Skeletal muscle cell (primary cell): ENCODE data around the gene AMPD2.

Experiments
- DNase-seq: peaks from one replicate; pipeline ENCODE4 v3.0.0-alpha.2; 2010; ENCODE audit warnings: low read depth
- H3K4me3 ChIP-seq: 2 replicates; pipeline ENCODE4 v1.5.1; 2011; ENCODE audit warnings: low read depth, mild to moderate bottlenecking, control low read depth, low read length, moderate library complexity

Gene AMPD2

DNA sequence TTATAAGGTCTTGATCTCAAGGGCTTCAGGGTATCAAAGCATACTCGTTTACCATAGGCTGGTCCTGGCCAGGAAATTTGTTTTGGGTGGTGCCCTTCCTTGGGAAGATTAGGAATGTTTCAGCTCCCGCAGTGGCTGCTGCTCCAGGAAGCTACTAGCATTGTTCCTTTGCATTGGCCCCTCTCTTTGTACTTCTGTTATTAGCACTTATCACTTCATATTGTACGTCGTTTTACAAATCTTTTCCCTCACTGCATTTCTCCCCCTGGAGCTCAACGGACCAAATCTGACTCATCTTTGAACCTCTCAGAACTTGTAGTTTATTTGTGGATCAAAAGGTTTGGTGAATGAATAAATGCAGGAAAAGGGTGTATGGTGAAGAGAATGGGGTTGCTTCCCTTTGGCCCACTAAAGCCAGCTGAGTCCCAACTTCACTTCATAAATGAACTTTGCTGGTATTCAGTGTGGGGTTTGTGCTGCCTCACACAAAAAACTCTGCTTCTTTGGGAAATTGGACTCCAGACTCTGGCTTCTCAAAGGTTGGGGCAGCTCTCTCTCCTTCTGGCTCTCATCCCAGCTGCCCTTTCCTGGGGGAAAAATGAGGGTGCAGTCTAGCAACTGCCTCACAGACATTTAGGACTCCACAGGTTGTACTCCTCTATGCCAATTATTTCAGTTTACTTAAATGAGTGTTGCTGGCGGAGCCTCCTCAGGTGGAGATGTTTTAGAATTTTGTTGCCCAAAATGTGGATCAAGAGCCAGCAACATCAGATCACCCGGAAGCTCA lies 6.1 kb upstream of the AMPD2 start:
- H3K4me3 ChIP-seq = no peak overlapping the region
- no peak for DNase-seq

DNA sequence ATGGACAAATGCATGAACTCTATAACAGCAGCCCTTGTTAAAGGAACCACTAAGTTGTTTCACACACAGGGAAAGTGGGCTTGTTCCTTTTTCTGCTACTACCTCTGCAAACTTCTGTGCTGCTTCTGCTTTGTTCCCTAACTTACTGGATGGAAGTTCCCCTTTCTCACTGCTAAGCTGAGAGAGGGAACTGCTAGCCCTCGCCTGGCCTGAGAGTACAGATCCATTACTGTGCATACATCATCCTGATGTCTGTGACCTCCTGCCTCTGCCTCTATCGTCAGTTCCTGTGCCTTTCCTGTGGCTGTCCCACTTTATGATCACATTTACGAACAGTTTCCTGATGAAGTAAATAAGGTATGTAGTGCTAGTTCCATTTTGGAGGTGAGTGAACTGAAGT lies 3.8 kb upstream of the AMPD2 start:
- no peak overlapping the region for H3K4me3 ChIP-seq
- DNase-seq = no peak

DNA sequence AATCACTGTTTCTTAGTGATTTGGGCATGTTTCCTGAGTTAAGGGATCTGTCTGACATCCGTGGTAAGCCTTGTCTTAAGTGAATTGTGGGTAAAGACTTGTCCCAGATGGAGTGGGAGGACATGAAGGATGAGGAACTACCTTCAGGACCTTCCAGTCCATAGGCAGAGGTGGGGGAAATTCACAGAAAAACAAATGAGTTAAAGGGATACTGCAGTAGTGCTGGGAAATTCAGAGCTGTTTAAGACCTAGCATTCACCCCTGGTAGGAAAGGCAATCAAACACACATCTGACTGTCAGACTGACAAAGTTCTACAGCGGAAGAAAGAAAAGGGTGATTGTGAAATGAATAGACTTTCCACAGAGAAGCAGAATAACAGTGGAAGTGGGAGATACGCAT lies 3.2 kb upstream of the AMPD2 start:
- H3K4me3 ChIP-seq = no peak overlapping the region
- DNase-seq = no peak

DNA sequence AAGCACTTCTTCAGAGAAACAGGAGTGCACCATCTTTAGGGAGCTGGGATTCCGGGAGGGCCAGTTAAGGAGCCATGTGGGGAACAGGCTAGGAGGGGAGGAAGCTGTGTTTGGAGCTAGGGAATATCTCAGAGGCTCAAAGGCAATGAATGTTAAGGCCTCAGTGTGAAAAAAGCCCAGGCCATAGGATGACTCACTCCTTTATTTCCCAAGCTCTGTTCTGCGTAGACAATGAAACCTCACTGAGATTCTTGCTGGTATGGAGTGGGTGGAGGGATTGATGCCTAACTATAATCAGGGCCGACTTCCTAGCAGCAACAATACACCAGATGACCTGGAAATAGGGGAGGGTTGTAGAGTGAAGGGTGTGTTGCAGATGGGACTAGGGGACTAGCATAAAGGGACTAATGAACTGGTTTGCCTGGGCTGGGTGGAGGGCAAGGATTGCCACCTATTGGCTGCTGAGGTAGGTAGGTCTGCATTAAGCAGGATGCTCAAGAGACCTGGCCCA lies 2.3 kb upstream of the AMPD2 start:
- H3K4me3 ChIP-seq = no peak overlapping the region
- peak; percentile 91 for DNase-seq

DNA sequence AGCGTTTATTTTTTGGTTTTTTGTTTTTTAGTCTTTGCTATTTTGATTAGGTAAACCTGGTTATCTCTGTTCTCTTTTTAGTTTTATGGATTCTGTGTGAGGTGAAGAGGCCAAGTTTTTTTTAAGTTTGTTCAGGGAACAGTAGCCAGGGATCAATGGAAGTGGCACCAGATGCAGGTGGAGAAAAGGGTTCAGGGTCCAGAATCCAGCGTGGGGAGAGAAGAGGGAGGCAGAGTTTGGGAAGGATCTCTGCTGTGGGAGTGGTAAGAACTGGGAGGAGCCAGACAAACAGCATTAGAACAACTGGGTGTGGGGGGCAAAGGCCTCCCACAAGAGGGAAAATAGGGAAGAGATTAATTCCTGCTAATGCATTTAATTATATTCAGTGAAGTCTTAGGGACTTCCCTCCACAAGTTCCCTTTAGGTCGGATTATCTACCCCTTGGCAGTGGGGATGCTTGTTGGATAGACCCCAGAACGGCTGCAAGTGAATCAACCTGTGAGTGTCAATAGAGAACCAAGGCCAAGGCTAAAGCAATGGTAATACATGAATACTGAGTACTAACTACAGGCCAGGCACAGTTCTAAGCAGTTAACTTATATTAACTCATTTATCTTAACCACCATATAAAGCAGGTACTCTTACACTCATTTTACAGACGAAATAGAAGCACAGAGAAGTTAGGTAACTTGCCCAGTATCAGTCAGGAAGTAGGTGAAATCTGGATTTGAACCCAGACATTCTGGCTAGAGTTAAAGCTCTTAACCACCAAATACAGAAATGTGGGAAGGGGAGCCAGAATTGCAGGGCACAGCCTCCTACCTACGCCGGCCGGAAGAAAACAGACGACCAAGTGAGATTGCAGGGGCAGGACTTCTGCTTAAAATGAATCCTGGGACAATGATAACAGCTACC lies 719 bp upstream of the AMPD2 start:
- peak overlapping the region; percentile 99 for H3K4me3 ChIP-seq
- DNase-seq = no peak

DNA sequence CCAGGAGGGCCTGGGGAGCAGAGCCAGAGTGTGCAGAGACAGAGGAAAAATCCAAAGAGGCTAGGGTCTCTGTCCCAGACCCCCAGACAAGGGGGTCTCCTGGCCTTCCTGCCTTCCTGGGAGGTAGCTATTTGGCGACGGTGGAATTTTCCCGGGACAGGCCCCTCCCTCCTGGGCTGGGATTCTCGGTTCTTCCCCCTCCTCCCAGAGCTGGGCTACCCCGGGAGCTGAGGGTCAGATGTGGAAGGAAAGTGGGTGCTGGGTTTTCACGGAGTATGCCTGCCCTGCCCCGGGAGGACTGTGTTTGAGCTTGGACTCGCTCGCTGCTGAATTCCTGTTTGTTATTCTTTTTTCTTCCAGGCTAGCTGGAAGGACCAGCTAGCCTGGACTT lies 759 bp downstream of the AMPD2 start:
- DNase-seq = no peak
- H3K4me3 ChIP-seq = peak overlapping the region; percentile 99

DNA sequence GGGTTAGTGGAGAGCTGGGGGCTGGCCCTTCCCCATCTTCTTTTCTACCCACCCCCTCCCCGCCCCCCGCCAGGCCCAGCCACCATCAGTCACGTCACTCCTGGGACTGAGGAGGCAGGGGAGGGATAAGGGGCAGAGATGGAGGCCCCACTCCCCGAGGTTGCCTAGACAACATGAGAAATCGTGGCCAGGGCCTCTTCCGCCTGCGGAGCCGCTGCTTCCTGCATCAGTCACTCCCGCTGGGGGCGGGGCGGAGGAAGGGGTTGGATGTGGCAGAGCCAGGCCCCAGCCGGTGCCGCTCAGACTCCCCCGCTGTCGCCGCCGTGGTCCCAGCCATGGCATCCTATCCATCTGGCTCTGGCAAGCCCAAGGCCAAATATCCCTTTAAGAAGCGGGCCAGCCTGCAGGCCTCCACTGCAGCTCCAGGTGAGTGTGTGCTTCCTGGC lies 1.2 kb downstream of the AMPD2 start:
- DNase-seq = peak; percentile 90
- peak overlapping the region; percentile 99 for H3K4me3 ChIP-seq

DNA sequence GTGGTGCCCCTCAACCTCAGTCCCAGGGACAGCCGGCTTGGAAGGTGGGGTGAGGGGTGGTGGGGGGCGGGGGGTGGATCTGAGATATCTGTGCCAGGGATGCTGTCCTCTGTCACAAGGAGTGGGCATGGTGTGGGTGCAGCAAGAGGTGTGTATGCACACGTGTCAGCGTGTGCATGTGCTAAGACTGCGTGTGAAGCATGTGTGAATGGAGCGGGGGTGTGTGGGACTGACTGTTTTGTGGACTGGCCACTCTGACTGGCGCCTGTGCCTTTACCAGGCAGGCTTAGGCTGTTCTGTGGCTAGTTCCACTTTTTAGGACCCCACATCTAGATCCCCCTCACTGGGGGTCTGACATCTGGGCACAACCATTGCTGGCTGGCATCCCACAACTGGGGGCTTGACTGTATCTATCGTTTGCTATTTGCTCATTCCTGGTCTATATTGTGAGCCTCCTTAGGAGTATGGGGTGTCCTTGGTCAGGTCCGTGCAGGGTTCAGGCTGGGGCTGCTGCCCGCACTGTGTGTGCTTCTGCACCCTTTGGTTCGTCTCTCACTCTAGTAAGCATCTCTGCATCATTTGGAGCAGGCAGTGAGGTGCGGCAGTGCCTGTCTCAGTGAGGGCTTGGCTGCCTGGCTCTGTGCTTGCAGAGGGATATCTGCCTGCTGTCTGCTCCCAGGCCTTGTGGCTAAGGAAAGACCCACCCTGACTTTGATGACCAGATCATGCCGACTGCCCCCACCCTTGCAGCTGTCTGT lies 1.9 kb downstream of the AMPD2 start:
- no peak for DNase-seq
- peak overlapping the region; percentile 99 for H3K4me3 ChIP-seq

DNA sequence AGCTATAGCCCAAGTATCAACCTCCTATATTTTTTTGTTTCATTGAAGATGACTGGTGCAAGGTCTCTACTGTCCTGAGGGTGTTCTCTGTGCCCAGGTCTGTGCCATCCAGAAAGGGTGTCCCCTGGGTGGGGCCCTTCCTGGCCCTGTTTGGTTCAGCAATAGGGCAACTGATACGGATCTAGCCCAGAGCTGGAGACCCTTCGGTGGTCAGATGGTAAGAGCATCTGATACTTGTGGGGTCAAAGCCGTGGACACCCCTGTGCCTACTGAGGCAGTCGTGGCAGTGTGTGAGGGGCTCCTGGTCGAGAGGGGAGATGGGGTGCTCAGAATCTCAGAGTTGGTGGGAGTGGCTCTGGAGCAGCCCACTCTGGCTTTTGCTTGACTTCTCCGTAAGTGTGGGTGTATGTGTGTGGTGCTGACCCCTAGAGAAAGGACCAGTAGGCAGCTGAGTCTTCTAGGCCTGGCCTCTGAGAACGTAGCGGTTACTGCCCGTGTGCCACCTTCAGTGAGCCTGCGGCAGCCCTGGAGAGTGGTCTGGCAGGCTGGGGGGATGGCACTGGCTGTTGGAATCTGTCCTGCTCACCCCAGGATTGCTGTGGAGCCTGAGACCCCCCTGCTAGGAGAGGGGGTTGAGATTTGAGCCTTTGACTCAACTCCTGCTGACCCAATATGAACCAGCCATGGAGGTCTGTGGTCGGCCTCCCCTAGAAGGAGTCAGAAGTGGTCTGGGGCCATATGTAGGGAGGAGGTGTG lies 2.7 kb downstream of the AMPD2 start:
- peak overlapping the region; percentile 99 for H3K4me3 ChIP-seq
- no peak for DNase-seq

DNA sequence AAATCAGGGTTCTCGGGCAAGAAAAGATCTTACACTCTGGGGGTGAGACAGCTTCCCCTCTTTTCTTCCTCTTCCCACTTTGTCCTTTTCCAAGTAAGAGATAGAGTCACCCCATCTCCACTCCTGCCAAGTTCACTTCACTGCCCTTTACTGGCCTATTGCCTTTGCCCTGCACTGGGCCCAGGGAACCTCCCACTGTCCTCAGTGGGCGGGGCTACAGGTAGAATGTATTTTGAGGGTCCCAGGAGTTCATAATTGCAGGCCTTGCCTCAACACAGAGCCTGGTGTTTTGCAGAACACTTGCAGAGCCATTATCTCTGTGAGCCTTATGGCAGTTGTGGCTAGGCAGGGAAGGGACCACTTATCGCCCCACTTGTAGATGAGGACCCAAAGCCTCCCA lies 3.3 kb downstream of the AMPD2 start:
- DNase-seq = no peak
- H3K4me3 ChIP-seq = no peak overlapping the region

DNA sequence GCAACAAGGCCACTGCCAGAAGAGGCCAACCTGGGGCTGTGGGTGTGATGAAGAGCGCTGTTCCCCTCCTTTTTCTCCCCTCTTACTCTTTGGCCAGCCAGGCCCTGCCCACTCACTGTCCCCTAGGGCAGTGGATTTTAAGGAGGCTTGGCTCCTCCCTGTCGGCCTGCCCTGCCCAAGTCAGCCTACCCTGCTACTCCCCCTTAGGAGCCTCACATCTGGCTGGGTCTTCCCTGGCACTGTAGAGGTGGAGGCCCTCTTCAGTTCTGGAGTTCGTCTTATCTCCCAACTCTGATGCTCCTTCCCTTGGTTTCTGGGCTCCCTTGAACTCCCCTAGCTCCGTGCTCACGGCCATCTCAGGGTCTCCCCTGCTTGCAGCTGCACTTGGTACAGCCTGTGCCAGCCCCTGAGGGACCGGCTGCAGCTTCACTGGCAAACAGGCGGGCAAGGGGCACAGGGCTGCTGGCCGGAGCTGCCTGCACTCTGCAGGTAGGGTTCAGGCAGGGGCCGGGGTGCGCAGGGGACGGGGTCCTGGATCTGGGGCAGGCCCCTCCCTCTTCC lies 4.0 kb downstream of the AMPD2 start:
- DNase-seq = no peak
- no peak overlapping the region for H3K4me3 ChIP-seq

DNA sequence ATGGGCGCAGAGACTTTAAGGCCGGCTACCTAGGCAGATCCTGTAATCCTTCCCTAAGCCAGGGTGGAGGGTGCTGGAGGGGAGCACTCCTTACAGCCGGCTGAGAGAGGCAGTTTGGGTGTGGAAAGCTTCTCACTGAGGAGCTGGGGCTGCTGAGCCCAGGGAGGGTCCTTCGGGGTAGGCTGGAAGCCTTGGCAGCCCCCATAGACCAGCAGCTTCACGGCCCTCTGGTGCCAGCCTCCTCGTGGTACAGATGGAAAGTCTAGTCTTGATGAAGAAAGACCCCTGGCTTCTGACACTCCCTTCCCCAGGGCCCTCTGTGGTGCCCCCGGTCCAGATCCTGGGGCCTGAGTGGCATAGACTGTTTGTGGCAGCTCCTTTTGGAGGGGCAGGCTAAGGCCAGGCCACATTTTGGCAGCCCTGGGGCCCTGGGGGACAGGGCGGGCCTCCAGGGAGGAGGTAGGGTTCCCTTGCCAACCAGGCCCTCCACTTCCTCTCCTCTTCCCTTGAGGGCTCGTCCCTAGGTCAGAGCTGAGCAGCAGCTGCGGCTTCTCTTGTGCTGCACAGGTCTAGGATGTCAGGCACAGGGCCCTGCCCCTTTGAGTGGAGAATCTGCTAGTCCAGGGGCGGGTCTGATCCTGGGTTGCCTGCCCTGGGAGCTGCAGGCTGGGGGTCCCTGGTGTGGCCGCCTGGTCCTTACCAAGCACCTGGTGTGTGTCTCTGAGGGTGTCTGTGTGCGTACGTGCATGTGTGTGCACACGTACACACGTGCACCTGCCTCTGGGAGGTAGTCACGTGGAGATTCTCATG lies 4.8 kb downstream of the AMPD2 start:
- H3K4me3 ChIP-seq = no peak overlapping the region
- DNase-seq = no peak

DNA sequence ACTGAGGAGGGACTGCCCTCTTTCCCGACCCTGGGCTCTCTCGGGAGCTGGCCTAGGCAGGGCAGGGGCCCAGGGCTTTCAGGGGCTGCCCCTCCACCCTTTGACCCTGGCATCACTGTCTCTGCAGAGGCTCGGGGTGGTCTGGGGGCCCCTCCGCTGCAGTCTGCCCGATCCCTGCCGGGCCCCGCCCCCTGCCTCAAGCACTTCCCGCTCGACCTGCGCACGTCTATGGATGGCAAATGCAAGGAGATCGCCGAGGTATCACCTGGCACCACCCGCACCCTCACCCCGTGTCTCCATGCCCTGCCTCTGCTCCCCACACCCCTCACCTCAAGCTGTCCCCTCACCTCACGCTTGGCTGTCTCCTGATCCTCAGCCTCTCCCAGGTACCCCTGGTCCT lies 5.5 kb downstream of the AMPD2 start:
- no peak overlapping the region for H3K4me3 ChIP-seq
- DNase-seq = no peak

DNA sequence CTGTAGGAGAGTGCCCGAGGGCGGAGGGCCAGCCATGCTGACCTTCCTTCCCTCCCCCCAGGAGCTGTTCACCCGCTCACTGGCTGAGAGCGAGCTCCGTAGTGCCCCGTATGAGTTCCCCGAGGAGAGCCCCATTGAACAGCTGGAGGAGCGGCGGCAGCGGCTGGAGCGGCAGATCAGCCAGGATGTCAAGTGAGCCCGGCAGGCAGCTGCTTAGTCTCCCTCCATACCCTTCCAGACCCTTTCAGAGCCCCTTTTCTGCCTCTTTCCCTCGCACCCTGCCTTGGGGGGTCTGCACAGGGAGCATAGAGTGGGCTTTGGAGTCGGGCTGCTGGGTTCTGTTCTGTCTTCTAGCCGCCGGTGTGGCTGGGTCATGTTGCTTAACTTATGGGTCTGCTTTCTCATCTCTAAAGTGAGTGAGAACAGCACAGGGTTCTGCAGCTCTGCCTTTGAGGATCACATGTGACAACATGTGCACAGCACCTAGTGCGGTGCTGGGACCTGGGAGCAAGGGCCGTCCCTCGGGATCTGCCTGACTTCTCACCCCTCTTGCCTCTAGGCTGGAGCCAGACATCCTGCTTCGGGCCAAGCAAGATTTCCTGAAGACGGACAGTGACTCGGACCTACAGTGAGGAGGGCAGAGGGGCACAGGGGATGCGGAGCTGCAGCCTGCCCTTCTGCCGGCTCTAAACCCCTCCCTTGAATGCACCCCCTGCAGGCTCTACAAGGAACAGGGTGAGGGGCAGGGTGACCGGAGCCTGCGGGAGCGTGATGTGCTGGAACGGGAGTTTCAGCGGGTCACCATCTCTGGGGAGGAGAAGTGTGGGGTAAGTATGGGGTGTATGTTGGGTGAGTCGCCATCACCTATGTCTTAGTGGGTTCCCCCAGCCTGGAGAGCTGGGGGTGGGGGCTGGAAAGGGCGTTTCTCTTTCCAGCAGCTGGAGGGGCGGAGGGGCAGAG lies 6.2 kb downstream of the AMPD2 start:
- DNase-seq = no peak
- H3K4me3 ChIP-seq = no peak overlapping the region

DNA sequence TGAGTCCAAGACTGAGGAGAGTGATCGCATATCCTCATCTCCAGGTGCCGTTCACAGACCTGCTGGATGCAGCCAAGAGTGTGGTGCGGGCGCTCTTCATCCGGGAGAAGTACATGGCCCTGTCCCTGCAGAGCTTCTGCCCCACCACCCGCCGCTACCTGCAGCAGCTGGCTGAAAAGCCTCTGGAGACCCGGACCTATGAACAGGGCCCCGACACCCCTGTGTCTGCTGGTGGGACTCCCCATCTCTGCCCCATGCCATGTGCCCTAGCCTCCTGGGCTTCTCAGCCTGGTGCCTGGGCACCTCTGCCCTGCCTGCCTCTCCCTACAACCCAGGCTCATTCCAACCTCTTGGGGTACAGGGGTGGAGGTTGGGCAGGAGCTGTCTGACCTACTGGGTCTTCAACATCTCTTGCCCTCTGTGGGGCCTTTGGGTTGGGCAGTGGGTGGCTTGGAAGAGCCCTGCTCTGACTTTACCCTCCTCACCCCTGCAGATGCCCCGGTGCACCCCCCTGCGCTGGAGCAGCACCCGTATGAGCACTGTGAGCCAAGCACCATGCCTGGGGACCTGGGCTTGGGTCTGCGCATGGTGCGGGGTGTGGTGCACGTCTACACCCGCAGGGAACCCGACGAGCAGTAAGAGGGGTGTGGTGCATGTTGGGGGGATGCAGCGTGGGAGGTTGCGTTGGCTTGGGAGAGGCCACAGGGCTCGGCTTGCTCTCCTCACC lies 7.2 kb downstream of the AMPD2 start:
- DNase-seq = no peak
- no peak overlapping the region for H3K4me3 ChIP-seq

DNA sequence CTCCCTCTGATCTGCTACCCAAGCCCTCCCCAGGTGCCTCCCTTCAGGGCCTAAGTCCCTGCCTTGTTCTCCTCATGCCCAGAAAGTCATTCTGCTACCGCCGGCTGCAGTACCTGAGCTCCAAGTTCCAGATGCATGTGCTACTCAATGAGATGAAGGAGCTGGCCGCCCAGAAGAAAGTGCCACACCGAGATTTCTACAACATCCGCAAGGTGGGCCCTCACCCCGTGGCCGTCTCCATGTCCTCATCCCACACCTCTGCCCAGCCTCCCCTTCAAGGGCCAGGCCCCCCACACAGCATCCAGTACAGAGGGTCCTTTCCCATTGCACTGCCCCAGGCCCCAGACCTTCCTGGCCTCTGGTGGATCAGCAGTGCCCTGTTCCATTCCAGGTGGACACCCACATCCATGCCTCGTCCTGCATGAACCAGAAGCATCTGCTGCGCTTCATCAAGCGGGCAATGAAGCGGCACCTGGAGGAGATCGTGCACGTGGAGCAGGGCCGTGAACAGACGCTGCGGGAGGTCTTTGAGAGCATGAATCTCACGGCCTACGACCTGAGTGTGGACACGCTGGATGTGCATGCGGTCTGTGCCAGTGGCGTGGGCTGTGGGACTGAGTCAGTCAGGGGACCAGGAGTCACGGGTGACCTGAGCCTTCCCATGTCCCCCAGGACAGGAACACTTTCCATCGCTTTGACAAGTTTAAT lies 8.2 kb downstream of the AMPD2 start:
- no peak overlapping the region for H3K4me3 ChIP-seq
- DNase-seq = no peak
